MCF 10A (cell line): ENCODE measurements around the gene GATAD2B. TPM values are rescaled to one million over a fixed set of nuclear protein-coding genes. Genes with fewer than 3 reads are reported as not detected.
A peak's percentile ranks its signal among the peaks of the same experiment; 100 is the strongest.

Experiments
- BruUV-seq: library from RNA; stranded (reverse); fragments of 400-500 nt; replicated peaks from 2 replicates; lab custom pipeline; 2021; lab: Mats Ljungman, UMichigan
- CTCF ChIA-PET: fragments of 300-600 bp; sonication (Branson Sonifier 250); formaldehyde crosslinking; extraction: SDS; loops from one replicate; lab custom pipeline; 2021; ENCODE audit warnings: antibody characterized with exemption, inconsistent platforms; lab: Yijun Ruan, JAX
- POLR2A ChIA-PET: fragments of 300-600, 350-650 bp; sonication (Branson Sonifier 250); formaldehyde crosslinking; extraction: SDS; loops from one replicate; lab custom pipeline; 2020; ENCODE audit warnings: antibody characterized with exemption, inconsistent platforms; lab: Yijun Ruan, JAX
- DNase-seq: peaks from one replicate; pipeline ENCODE4 v3.0.0-alpha.2; 2018; ENCODE audit not compliant: unreplicated experiment
- H3K27ac Mint-ChIP-seq: one replicate; pipeline ENCODE4 v1.8.0; 2022; ENCODE audit warnings: mild to moderate bottlenecking, low read depth, mixed read lengths; ENCODE audit not compliant: unreplicated experiment
- H3K27me3 Mint-ChIP-seq: one replicate; pipeline ENCODE4 v1.8.0; 2022; ENCODE audit warnings: mixed read lengths; ENCODE audit not compliant: insufficient read depth, unreplicated experiment
- H3K36me3 Mint-ChIP-seq: one replicate; pipeline ENCODE4 v1.8.0; 2022; ENCODE audit warnings: mild to moderate bottlenecking, moderate library complexity, mixed read lengths; ENCODE audit not compliant: insufficient read depth, unreplicated experiment
- H3K4me1 Mint-ChIP-seq: one replicate; pipeline ENCODE4 v1.8.0; 2022; ENCODE audit warnings: mixed read lengths; ENCODE audit not compliant: insufficient read depth, unreplicated experiment
- H3K4me3 Mint-ChIP-seq: one replicate; pipeline ENCODE4 v1.8.0; 2022; ENCODE audit warnings: mild to moderate bottlenecking, moderate library complexity, mixed read lengths; ENCODE audit not compliant: unreplicated experiment
- H3K9me3 Mint-ChIP-seq: one replicate; pipeline ENCODE4 v1.8.0; 2022; ENCODE audit warnings: mixed read lengths; ENCODE audit not compliant: unreplicated experiment
- CTCF ChIP-seq: fragments of 200-600 bp; IDR thresholded peaks from one replicate; pipeline ENCODE4 v1.8.0; 2022; ENCODE audit warnings: antibody characterized with exemption, mild to moderate bottlenecking; ENCODE audit not compliant: unreplicated experiment
- intact Hi-C: fragments of 100-400 bp; cut with micrococcal nuclease; formaldehyde crosslinking; loops from 2 replicates; pipeline ENCODE4 v1.14.1; 2022
- total RNA-seq: library from RNA; stranded (reverse); gene quantifications from 2 replicates; pipeline ENCODE4 v1.2.3, GENCODE V29; 2022

The GATAD2B gene
- total RNA-seq, 1 experiment from 2014 or later: 95.5 TPM

GRCh38 chr1:153958111-153958960 is 35.6 kb upstream of the GATAD2B start, which contains the start of gene CRTC2:
Gene CRTC2, minus strand, starts transcription at chr1:153958612. Its CDS starts 115 bp downstream, at chr1:153958497.
- Mint-ChIP-seq H3K36me3 (peaks cover 57% of the 10 kb centered on the region), H3K9me3 (no peaks in the 10 kb centered on the region), H3K27me3 (no peaks in the 10 kb centered on the region), H3K4me3 (peak within 1 kb of the TSS; percentile 96), H3K27ac (peak within 1 kb of the TSS; percentile 92), H3K4me1 (peaks cover 55% of the 10 kb centered on the region)
- no peak for TF ChIP-seq CTCF
- no TSS peak for BruUV-seq
- peak; percentile 100 for DNase-seq
- CTCF ChIA-PET: interaction anchor here (0.6 to 5.6 kb wide), 7 partner anchors 8 to 1878 kb away, joined by 3 to 60 read pairs (median 3); partner anchors contain the start of genes DENND4B and RAB13
- POLR2A ChIA-PET: interaction anchor here (0.6 to 16.7 kb wide), 24 partner anchors 4 to 397 kb away, joined by 3 to 647 read pairs (median 4); partner anchors contain the start of genes CHTOP, CREB3L4, CRTC2 and DENND4B
- intact Hi-C loops: loop anchor here (2.0 kb wide), 1 partner anchor 28 kb away; the partner anchor contains the start of gene RAB13

GRCh38 chr1:153957744-153958110 is 35.0 kb upstream of the GATAD2B start:
- Mint-ChIP-seq H3K4me3 (peak overlapping the region; percentile 96), H3K4me1 (peaks cover 54% of the 10 kb centered on the region), H3K36me3 (peaks cover 60% of the 10 kb centered on the region), H3K9me3 (no peaks in the 10 kb centered on the region), H3K27me3 (no peaks in the 10 kb centered on the region), H3K27ac (peak overlapping the region; percentile 92)
- no peak for TF ChIP-seq CTCF
- no TSS peak for BruUV-seq
- intact Hi-C loops: loop anchor here (2.0 kb wide), 1 partner anchor 29 kb away; the partner anchor contains the start of gene RAB13
- ChIA-PET CTCF (interaction anchor here (0.6 to 5.6 kb wide), 5 partner anchors 8 to 1878 kb away, joined by 3 to 60 read pairs (median 4); partner anchors contain the start of gene DENND4B), POLR2A (interaction anchor here (0.8 to 16.7 kb wide), 16 partner anchors 4 to 345 kb away, joined by 3 to 647 read pairs (median 7); partner anchors contain the start of genes CHTOP, CREB3L4, CRTC2 and DENND4B)
- DNase-seq: peak; percentile 17

- DNase-seq: no peak
- intact Hi-C loops: no loop called here
- no TSS peak for BruUV-seq
- Mint-ChIP-seq H3K27ac (peak overlapping the region; percentile 92), H3K4me3 (peak overlapping the region; percentile 96), H3K4me1 (peaks cover 52% of the 10 kb centered on the region), H3K36me3 (peaks cover 59% of the 10 kb centered on the region), H3K27me3 (no peaks in the 10 kb centered on the region), H3K9me3 (no peaks in the 10 kb centered on the region)
- ChIA-PET POLR2A (interaction anchor here (0.6 to 16.7 kb wide), 14 partner anchors 5 to 344 kb away, joined by 3 to 647 read pairs (median 6); partner anchors contain the start of genes CHTOP, CREB3L4, CRTC2 and DENND4B), CTCF (interaction anchor here (0.5 to 5.6 kb wide), 9 partner anchors 9 to 301 kb away, joined by 3 to 60 read pairs (median 4); partner anchors contain the start of genes CREB3L4, DENND4B and RAB13)
- TF ChIP-seq CTCF: no peak
Measured at GRCh38 chr1:153956997-153957715, 34.4 kb upstream of the GATAD2B start.
